Cardiac muscle cell (in vitro differentiated cells and primary cell): ENCODE results near the gene HS6ST2. TPM values are rescaled to one million over a fixed set of nuclear protein-coding genes. Genes with fewer than 3 reads are reported as not detected.

ENCODE experiments used
- DNase-seq, 2 donors: peaks; one replicate each; pipeline versions ENCODE4 v3.0.0 to v3.0.0-alpha.2; 2010 to 2017; ENCODE audit warnings: low read depth in 1 of 2, low spot score in 1 of 2
- H3K27ac ChIP-seq: fragments of 200-600 bp; sonication (generic); 2 replicates; pipeline ENCODE4 v1.5.1; 2016
- H3K27me3 ChIP-seq: fragments of 200-600 bp; sonication (generic); 2 replicates; pipeline ENCODE4 v1.6.0; 2016; ENCODE audit warnings: control low read depth
- H3K36me3 ChIP-seq: fragments of 200-600 bp; sonication (generic); 2 replicates; pipeline ENCODE4 v1.5.1; 2016; ENCODE audit warnings: control low read depth
- H3K4me1 ChIP-seq: fragments of 200-600 bp; sonication (generic); 2 replicates; pipeline ENCODE4 v1.8.1; 2017; ENCODE audit warnings: low read depth, mild to moderate bottlenecking, mixed run types
- H3K4me3 ChIP-seq: fragments of 200-600 bp; sonication (generic); 2 replicates; pipeline ENCODE4 v1.5.1; 2016; ENCODE audit warnings: mild to moderate bottlenecking
- H3K9me3 ChIP-seq: fragments of 200-600 bp; sonication (generic); 2 replicates; pipeline ENCODE4 v1.5.1; 2017; ENCODE audit warnings: low read depth, mild to moderate bottlenecking, control low read depth
- polyA plus RNA-seq: library from polyadenylated mRNA; unstranded; fragments of >200 nt; fragmentation: Nextera tagmentation; extraction: Ambion mirVana; gene quantifications from 2 replicates; pipeline ENCODE4 v1.2.1, GENCODE V29; 2016
- total RNA-seq: library from RNA; depleted of rRNA; stranded (reverse); fragments of >200 nt; gene quantifications from 2 replicates; pipeline ENCODE4 v1.2.3, GENCODE V29; 2016
- TF ChIP-seq, protein P1 (sequence below): IDR thresholded peaks from 2 replicates; pipeline ENCODE4 v1.5.1; 2012; ENCODE audit warnings: low read depth, mild to moderate bottlenecking, low read length

The HS6ST2 gene
- total and polyA plus RNA-seq, 2 experiments from 2014 or later = 15.5 to 27.1 TPM

DNA sequence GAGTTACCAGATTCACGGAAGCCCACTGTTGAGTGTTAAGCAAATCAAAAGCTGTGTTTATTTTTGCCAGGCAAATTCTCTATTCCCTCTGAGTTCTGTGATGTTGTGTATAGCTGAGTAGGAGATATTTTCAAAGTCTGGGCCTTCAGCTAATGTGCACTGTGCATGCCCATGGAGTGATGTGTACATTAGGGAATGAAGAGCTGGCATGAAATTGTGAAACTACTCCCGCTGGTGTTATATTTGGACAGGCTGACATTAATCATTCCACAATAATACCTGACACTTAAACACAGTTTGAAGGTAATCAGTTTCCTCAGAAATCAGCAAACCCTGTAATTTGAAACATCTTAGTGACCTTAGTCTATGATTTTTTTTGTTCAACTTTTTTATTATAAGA lies 381.5 kb downstream of the HS6ST2 start:
- TF ChIP-seq, protein P1, sequence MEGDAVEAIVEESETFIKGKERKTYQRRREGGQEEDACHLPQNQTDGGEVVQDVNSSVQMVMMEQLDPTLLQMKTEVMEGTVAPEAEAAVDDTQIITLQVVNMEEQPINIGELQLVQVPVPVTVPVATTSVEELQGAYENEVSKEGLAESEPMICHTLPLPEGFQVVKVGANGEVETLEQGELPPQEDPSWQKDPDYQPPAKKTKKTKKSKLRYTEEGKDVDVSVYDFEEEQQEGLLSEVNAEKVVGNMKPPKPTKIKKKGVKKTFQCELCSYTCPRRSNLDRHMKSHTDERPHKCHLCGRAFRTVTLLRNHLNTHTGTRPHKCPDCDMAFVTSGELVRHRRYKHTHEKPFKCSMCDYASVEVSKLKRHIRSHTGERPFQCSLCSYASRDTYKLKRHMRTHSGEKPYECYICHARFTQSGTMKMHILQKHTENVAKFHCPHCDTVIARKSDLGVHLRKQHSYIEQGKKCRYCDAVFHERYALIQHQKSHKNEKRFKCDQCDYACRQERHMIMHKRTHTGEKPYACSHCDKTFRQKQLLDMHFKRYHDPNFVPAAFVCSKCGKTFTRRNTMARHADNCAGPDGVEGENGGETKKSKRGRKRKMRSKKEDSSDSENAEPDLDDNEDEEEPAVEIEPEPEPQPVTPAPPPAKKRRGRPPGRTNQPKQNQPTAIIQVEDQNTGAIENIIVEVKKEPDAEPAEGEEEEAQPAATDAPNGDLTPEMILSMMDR = no peak
- no peak for DNase-seq
- H3K36me3 ChIP-seq = no peaks in the 10 kb centered on the region
- H3K27ac ChIP-seq = no peak overlapping the region
- no peak overlapping the region for H3K4me3 ChIP-seq
- H3K4me1 ChIP-seq = no peaks in the 10 kb centered on the region
- peaks cover 9% of the 10 kb centered on the region for H3K27me3 ChIP-seq
- H3K9me3 ChIP-seq = no peaks in the 10 kb centered on the region

Other genes starting within 250 kb of the HS6ST2 start
- not detected in 2 replicates for gene USP26, start 138.5 kb upstream of the HS6ST2 start, total RNA-seq
- gene USP26, start 138.5 kb upstream of the HS6ST2 start, polyA plus RNA-seq = not detected in 2 replicates